ENCODE measurements around the gene F11.

- TF ChIP-seq CTCF (IDR thresholded peaks at IDR 0.05) (no peak), POLR2A (IDR thresholded peaks at IDR 0.05) (no peak)
Observed at GRCh38 chr4:186307916-186308315, 41.9 kb downstream of the F11 start.
